DOHH2 (cell line): ENCODE data around the gene DENND5B.

Experiments used
- EZH2phosphoT487 ChIP-seq: fragments of 200-600 bp; sonication (generic); IDR thresholded peaks from 2 replicates; pipeline ENCODE4 v1.6.1; 2017; ENCODE audit warnings: borderline replicate concordance, mild to moderate bottlenecking, antibody characterized with exemption, low read length, moderate library complexity, mixed read lengths
- TF ChIP-seq, protein P1 (sequence below): fragments of 200-600 bp; sonication (generic); IDR thresholded peaks from one replicate; pipeline ENCODE4 v1.5.1; 2014; ENCODE audit warnings: antibody characterized with exemption, mild to moderate bottlenecking, low read depth, low read length; ENCODE audit not compliant: poor library complexity, severe bottlenecking

DNA sequence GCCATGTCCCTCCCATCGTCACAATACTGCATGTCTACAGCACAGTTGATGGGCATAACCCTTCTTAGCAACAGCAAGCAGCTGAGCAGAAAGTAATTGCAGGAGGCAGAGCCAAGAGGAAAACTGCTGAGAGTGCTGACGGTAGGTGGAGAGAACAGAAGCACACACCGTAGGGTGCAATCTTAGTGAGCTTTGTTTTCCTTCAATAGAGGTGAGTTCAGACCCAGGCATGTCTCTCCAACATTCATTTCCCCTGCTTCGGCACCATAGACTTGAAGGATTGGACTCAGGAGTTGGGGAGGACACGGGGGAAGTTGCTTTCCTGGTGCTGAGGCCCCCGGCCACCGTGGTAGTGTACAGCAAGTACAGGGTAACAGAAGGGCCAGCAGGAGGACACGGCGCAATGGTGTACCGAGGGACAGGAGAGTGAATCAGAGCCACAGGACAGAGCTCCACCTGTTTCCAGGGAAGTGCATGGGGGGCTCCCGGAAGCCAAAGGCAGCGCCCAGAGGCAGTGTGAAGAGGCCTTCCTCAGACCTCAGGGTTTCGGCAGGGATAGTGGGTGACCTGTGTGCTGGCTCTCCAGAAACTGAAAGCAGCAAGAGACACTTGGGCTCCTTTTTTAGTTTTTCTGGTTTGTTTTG lies 228.7 kb downstream of the DENND5B start:
- no peak for TF ChIP-seq EZH2phosphoT487
- TF ChIP-seq, protein P1, sequence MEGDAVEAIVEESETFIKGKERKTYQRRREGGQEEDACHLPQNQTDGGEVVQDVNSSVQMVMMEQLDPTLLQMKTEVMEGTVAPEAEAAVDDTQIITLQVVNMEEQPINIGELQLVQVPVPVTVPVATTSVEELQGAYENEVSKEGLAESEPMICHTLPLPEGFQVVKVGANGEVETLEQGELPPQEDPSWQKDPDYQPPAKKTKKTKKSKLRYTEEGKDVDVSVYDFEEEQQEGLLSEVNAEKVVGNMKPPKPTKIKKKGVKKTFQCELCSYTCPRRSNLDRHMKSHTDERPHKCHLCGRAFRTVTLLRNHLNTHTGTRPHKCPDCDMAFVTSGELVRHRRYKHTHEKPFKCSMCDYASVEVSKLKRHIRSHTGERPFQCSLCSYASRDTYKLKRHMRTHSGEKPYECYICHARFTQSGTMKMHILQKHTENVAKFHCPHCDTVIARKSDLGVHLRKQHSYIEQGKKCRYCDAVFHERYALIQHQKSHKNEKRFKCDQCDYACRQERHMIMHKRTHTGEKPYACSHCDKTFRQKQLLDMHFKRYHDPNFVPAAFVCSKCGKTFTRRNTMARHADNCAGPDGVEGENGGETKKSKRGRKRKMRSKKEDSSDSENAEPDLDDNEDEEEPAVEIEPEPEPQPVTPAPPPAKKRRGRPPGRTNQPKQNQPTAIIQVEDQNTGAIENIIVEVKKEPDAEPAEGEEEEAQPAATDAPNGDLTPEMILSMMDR: no peak
